Loucy (cell line): ENCODE data around the gene RPS6KA5.

ENCODE experiments used
- H2AFZ ChIP-seq: fragments of 200-600 bp; sonication (generic); 2 replicates; pipeline ENCODE4 v1.6.0; 2016; ENCODE audit warnings: antibody characterized with exemption, mild to moderate bottlenecking, low read length, moderate library complexity
- H3F3A ChIP-seq: fragments of 200-600 bp; 2 replicates; pipeline ENCODE4 v1.6.0; 2016; ENCODE audit warnings: antibody characterized with exemption, low read depth, mild to moderate bottlenecking
- H3K27me3 ChIP-seq: fragments of 200-600 bp; sonication (generic); 2 replicates; pipeline ENCODE4 v1.6.1; 2014; ENCODE audit warnings: low read length, mild to moderate bottlenecking; ENCODE audit not compliant: insufficient read depth, poor library complexity, severe bottlenecking
- H3K36me3 ChIP-seq: fragments of 200-600 bp; sonication (generic); 2 replicates; pipeline ENCODE4 v1.6.1; 2016; ENCODE audit warnings: low read length; ENCODE audit not compliant: insufficient read depth
- H3K4me1 ChIP-seq: fragments of 200-600 bp; sonication (generic); 2 replicates; pipeline ENCODE4 v1.5.1; 2014; ENCODE audit warnings: low read length, mild to moderate bottlenecking; ENCODE audit not compliant: insufficient read depth, poor library complexity, severe bottlenecking
- H3K4me2 ChIP-seq: fragments of 200-600 bp; sonication (generic); 2 replicates; pipeline ENCODE4 v1.6.0; 2014; ENCODE audit warnings: antibody characterized with exemption, low read length, low read depth, mild to moderate bottlenecking; ENCODE audit not compliant: poor library complexity, severe bottlenecking
- H3K4me3 ChIP-seq: fragments of 200-600 bp; sonication (generic); 2 replicates; pipeline ENCODE4 v1.5.1; 2014; ENCODE audit warnings: low read length, mild to moderate bottlenecking, mixed read lengths; ENCODE audit not compliant: poor library complexity, severe bottlenecking
- H3K79me2 ChIP-seq: fragments of 200-600 bp; sonication (generic); 2 replicates; pipeline ENCODE4 v1.6.1; 2014; ENCODE audit warnings: low read length; ENCODE audit not compliant: insufficient read depth
- H3K9ac ChIP-seq: fragments of 200-600 bp; sonication (generic); 2 replicates; pipeline ENCODE4 v1.6.0; 2014; ENCODE audit warnings: mild to moderate bottlenecking, low read depth, low read length, moderate library complexity; ENCODE audit not compliant: poor library complexity, severe bottlenecking
- H3K9me2 ChIP-seq: fragments of 200-600 bp; sonication (generic); replicated peaks from 2 replicates; pipeline ENCODE4 v1.6.1; 2016; ENCODE audit warnings: low read depth, low read length, mixed read lengths
- H3K9me3 ChIP-seq: fragments of 200-600 bp; sonication (generic); 2 replicates; pipeline ENCODE4 v1.6.1; 2014; ENCODE audit warnings: mild to moderate bottlenecking, antibody characterized with exemption, low read length, low read depth; ENCODE audit not compliant: insufficient read depth
- H4K20me1 ChIP-seq: fragments of 200-600 bp; sonication (generic); 2 replicates; pipeline ENCODE4 v1.6.0; 2014; ENCODE audit warnings: antibody characterized with exemption, low read length, mild to moderate bottlenecking; ENCODE audit not compliant: insufficient read depth, poor library complexity, severe bottlenecking
- CTCF ChIP-seq: fragments of 200-600 bp; sonication (generic); conservative IDR thresholded peaks from 2 replicates; pipeline ENCODE4 v1.5.1; 2014; ENCODE audit warnings: mild to moderate bottlenecking, antibody characterized with exemption, low read length
- EZH2phosphoT487 ChIP-seq: fragments of 200-600 bp; IDR thresholded peaks from 2 replicates; pipeline ENCODE4 v1.6.1; 2018; ENCODE audit warnings: antibody characterized with exemption, mild to moderate bottlenecking, moderate library complexity, borderline replicate concordance

Gene RPS6KA5

GRCh38 chr14:91032248-91032647 is 28.2 kb downstream of the RPS6KA5 start:
- H3F3A ChIP-seq, result no peaks in the 10 kb centered on the region
- H3K9me3 ChIP-seq, result no peaks in the 10 kb centered on the region
- no peaks in the 10 kb centered on the region for H3K27me3 ChIP-seq
- peaks cover 53% of the 10 kb centered on the region for H3K4me1 ChIP-seq
- H3K4me2 ChIP-seq, result no peak overlapping the region
- H2AFZ ChIP-seq, result no peak overlapping the region
- H3K36me3 ChIP-seq, result no peaks in the 10 kb centered on the region
- peaks cover 99% of the 10 kb centered on the region for H3K79me2 ChIP-seq
- no peak overlapping the region for H3K9ac ChIP-seq
- no peak overlapping the region for H3K4me3 ChIP-seq
- H4K20me1 ChIP-seq, result peaks cover 62% of the 10 kb centered on the region
- TF ChIP-seq CTCF, result no peak
- TF ChIP-seq EZH2phosphoT487, result no peak
- no peaks in the 10 kb centered on the region for H3K9me2 ChIP-seq

DNA sequence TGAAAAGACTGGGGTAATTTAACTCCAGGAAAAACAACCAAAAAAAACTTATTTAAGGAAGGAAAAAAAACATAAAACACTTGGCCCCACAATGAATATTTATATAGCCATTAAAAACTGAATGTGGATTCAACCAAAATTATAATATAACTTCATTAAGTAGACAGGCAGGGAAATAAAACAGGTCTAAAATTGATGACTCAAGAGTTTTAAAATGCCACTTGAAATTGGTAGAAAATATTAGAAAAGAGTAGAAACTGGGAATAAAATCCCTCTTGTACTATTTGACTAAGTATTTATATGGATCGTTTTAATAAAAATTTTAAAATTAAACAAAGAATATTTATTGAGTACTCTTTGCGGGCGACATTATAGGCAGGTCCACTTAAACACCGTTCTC is 28.8 kb downstream of the RPS6KA5 start:
- Histone ChIP-seq H3K4me3 (no peak overlapping the region), H3K27me3 (no peaks in the 10 kb centered on the region), H3K36me3 (no peaks in the 10 kb centered on the region), H3K79me2 (peaks cover 99% of the 10 kb centered on the region), H3K9me3 (no peaks in the 10 kb centered on the region), H3K4me1 (peaks cover 50% of the 10 kb centered on the region), H3K9me2 (no peaks in the 10 kb centered on the region), H4K20me1 (peaks cover 63% of the 10 kb centered on the region), H3K4me2 (no peak overlapping the region), H2AFZ (no peak overlapping the region), H3K9ac (no peak overlapping the region), H3F3A (no peaks in the 10 kb centered on the region)
- no peak for TF ChIP-seq CTCF
- no peak for TF ChIP-seq EZH2phosphoT487

- H3F3A ChIP-seq, result no peaks in the 10 kb centered on the region
- H3K27me3 ChIP-seq, result no peaks in the 10 kb centered on the region
- H3K4me1 ChIP-seq, result peaks cover 30% of the 10 kb centered on the region
- H3K9me3 ChIP-seq, result no peaks in the 10 kb centered on the region
- H3K9me2 ChIP-seq, result no peaks in the 10 kb centered on the region
- no peak overlapping the region for H3K4me3 ChIP-seq
- H3K9ac ChIP-seq, result no peak overlapping the region
- H3K36me3 ChIP-seq, result no peaks in the 10 kb centered on the region
- H2AFZ ChIP-seq, result no peak overlapping the region
- no peak for TF ChIP-seq CTCF
- no peak for TF ChIP-seq EZH2phosphoT487
- peaks cover 98% of the 10 kb centered on the region for H3K79me2 ChIP-seq
- H3K4me2 ChIP-seq, result peak overlapping the region; percentile 30
- H4K20me1 ChIP-seq, result peaks cover 44% of the 10 kb centered on the region
Measured at GRCh38 chr14:91029456-91030217, 30.8 kb downstream of the RPS6KA5 start.
